HCT116 (cell line): ENCODE data around the gene PKP2. TPM values are rescaled to one million over a fixed set of nuclear protein-coding genes. Genes with fewer than 3 reads are reported as not detected.
A peak's percentile ranks its signal among the peaks of the same experiment; 100 is the strongest.
"Not testable (repeated sequence)": the region's sequence is repeated elsewhere in the genome, so short reads cannot be mapped to it uniquely, and the experiment has no call there.

ENCODE experiments used
- ATAC-seq: fragments of 200-7000 bp; cut with Tn5 transposase; 2 replicates; pipeline ENCODE4 v1.9.1; 2020; ENCODE audit warnings: mild to moderate bottlenecking, moderate library complexity
- BruUV-seq: library from RNA; stranded (reverse); fragments of 400-500 nt; replicated peaks from 2 replicates; lab custom pipeline; 2021; lab: Mats Ljungman, UMichigan
- CTCF ChIA-PET: fragments of 300-600 bp; sonication (Branson Sonifier 250); formaldehyde crosslinking; loops from one replicate; lab custom pipeline; 2021; ENCODE audit warnings: antibody characterized with exemption; lab: Charles Lee
- POLR2A ChIA-PET: fragments of 300-600, 350-600 bp; sonication (Branson Sonifier 250); formaldehyde crosslinking; loops from one replicate; lab custom pipeline; 2021; ENCODE audit warnings: antibody characterized with exemption; lab: Charles Lee
- RAD21 ChIA-PET, 2 experiments: fragments of 300-600 bp; sonication (Branson Sonifier 250); formaldehyde crosslinking; loops; one replicate each; lab custom pipeline; 2023; ENCODE audit warnings: low total read pairs in 2 of 2; ENCODE audit not compliant: uncharacterized antibody in 2 of 2, unreplicated experiment in 2 of 2, low non-redundant PET in 1 of 2; lab: Charles Lee
- DNase-seq: peaks from one replicate; pipeline ENCODE4 v3.0.0-alpha.2; 2010; ENCODE audit warnings: low read depth, low spot score
- H2AFZ ChIP-seq: fragments of 200-600 bp; shearing (Covaris generic), sonication (generic); 2 replicates; pipeline ENCODE4 v1.6.1; 2017; ENCODE audit warnings: low read depth, mixed run types, mixed read lengths, antibody characterized with exemption, low read length; ENCODE audit not compliant: poor library complexity, severe bottlenecking
- H3K27ac ChIP-seq: 2 replicates; pipeline ENCODE4 v1.5.1; 2012; ENCODE audit warnings: low read depth, low read length
- H3K27me3 ChIP-seq: fragments of 200-600 bp; sonication (generic); 2 replicates; pipeline ENCODE4 v1.6.1; 2016; ENCODE audit warnings: mixed run types, low read length, mixed read lengths; ENCODE audit not compliant: insufficient read depth
- H3K36me3 ChIP-seq, 2 experiments: fragments of 200-500 bp in 1 of 2; fragments of 200-600 bp in 1 of 2; sonication (Bioruptor generic) in 1 of 2; sonication (generic) in 1 of 2; 2 replicates each; pipeline versions ENCODE4 v1.5.1 to v1.6.1; 2014 to 2016; ENCODE audit warnings: low read length in 2 of 2, inconsistent platforms in 1 of 2, mixed read lengths in 1 of 2, mixed run types in 1 of 2; ENCODE audit not compliant: insufficient read depth in 2 of 2, control insufficient read depth in 1 of 2
- H3K4me1 ChIP-seq, 2 experiments: fragments of 200-600 bp in 1 of 2; sonication (generic) in 1 of 2; 2 replicates each; pipeline versions ENCODE4 v1.5.1 to v1.6.1; 2012 to 2017; ENCODE audit warnings: low read length in 2 of 2, inconsistent platforms in 1 of 2, mild to moderate bottlenecking in 1 of 2, mixed read lengths in 1 of 2, mixed run types in 1 of 2, moderate library complexity in 1 of 2; ENCODE audit not compliant: insufficient read depth in 2 of 2, control insufficient read depth in 1 of 2
- H3K4me2 ChIP-seq: fragments of 200-600 bp; sonication (generic); 2 replicates; pipeline ENCODE4 v1.6.1; 2017; ENCODE audit warnings: mixed run types, low read length, mixed read lengths
- H3K4me3 ChIP-seq, 2 experiments: fragments of 200-600 bp in 1 of 2; sonication (generic) in 1 of 2; replicated peaks in 1 of 2; 2 replicates each; pipeline ENCODE4 v1.5.1; 2011 to 2016; ENCODE audit warnings: low read length in 2 of 2, control low read depth in 1 of 2, low read depth in 1 of 2, mild to moderate bottlenecking in 1 of 2, mixed read lengths in 1 of 2, mixed run types in 1 of 2
- H3K79me2 ChIP-seq: fragments of 200-600 bp; sonication (generic); 2 replicates; pipeline ENCODE4 v1.6.1; 2017; ENCODE audit warnings: mild to moderate bottlenecking, mixed run types, low read length, moderate library complexity, mixed read lengths; ENCODE audit not compliant: insufficient read depth
- H3K9ac ChIP-seq: fragments of 200-600 bp; sonication (generic); 2 replicates; pipeline ENCODE4 v1.6.1; 2016; ENCODE audit warnings: low read length, mixed read lengths
- H3K9me2 ChIP-seq: fragments of 200-600 bp; sonication (generic), shearing (Covaris generic); 2 replicates; pipeline ENCODE4 v1.6.1; 2017; ENCODE audit warnings: mixed run types, mild to moderate bottlenecking, moderate library complexity; ENCODE audit not compliant: insufficient read depth
- H3K9me3 ChIP-seq, 2 experiments: fragments of 200-500 bp in 1 of 2; fragments of 200-600 bp in 1 of 2; sonication (Bioruptor generic) in 1 of 2; sonication (generic) in 1 of 2; 2 replicates each; pipeline ENCODE4 v1.6.1; 2014 to 2017; ENCODE audit warnings: low read length in 2 of 2, mixed read lengths in 2 of 2, inconsistent platforms in 1 of 2, low read depth in 1 of 2, mild to moderate bottlenecking in 1 of 2, mixed run types in 1 of 2, moderate library complexity in 1 of 2; ENCODE audit not compliant: control insufficient read depth in 1 of 2, insufficient read depth in 1 of 2
- H4K20me1 ChIP-seq: fragments of 200-600 bp; sonication (generic), shearing (Covaris generic); 2 replicates; pipeline ENCODE4 v1.6.1; 2017; ENCODE audit warnings: mixed run types, mild to moderate bottlenecking, moderate library complexity; ENCODE audit not compliant: insufficient read depth
- ATF3 ChIP-seq: IDR thresholded peaks from 2 replicates; pipeline ENCODE4 v1.6.1; 2012
- CBX3 ChIP-seq: IDR thresholded peaks from 2 replicates; pipeline ENCODE4 v1.6.1; 2012; ENCODE audit warnings: low read depth
- CEBPB ChIP-seq: IDR thresholded peaks from 2 replicates; pipeline ENCODE4 v1.6.1; 2012; ENCODE audit warnings: low read depth
- ELF1 ChIP-seq: IDR thresholded peaks from 2 replicates; pipeline ENCODE4 v1.6.1; 2012; ENCODE audit warnings: low read depth, borderline replicate concordance
- FOSL1 ChIP-seq: IDR thresholded peaks from 2 replicates; pipeline ENCODE4 v1.6.1; 2012; ENCODE audit warnings: low read depth
- JUND ChIP-seq: IDR thresholded peaks from 2 replicates; pipeline ENCODE4 v1.6.1; 2012
- POLR2AphosphoS5 ChIP-seq: IDR thresholded peaks from 2 replicates; pipeline ENCODE4 v1.6.1; 2011; ENCODE audit warnings: mild to moderate bottlenecking, low read depth, low read length, moderate library complexity
- RAD21 ChIP-seq: IDR thresholded peaks from 2 replicates; pipeline ENCODE4 v1.6.1; 2012; ENCODE audit warnings: low read depth, mild to moderate bottlenecking
- SIN3A ChIP-seq: IDR thresholded peaks from 2 replicates; pipeline ENCODE4 v1.6.1; 2012; ENCODE audit warnings: low read depth
- SP1 ChIP-seq: IDR thresholded peaks from 2 replicates; pipeline ENCODE4 v1.6.1; 2012; ENCODE audit warnings: low read depth
- SRF ChIP-seq: IDR thresholded peaks from 2 replicates; pipeline ENCODE4 v1.6.1; 2012; ENCODE audit warnings: low read depth
- intact Hi-C: fragments of 100-400 bp; cut with micrococcal nuclease; formaldehyde crosslinking; loops from 2 replicates; pipeline ENCODE4 v1.10.0; 2022
- total RNA-seq: library from RNA; stranded (reverse); gene quantifications from one replicate; pipeline ENCODE4 v1.2.1, GENCODE V29; 2021; ENCODE audit not compliant: unreplicated experiment
- TF ChIP-seq, protein P1 (sequence below): IDR thresholded peaks from 2 replicates; pipeline ENCODE4 v1.6.1; 2012; ENCODE audit warnings: low read depth
- TF ChIP-seq, protein P2 (sequence below), 3 experiments: fragments of 200-600 bp in 1 of 3; sonication (generic) in 1 of 3; IDR thresholded peaks in 2 of 3; conservative IDR thresholded peaks in 1 of 3; 2 replicates each; pipeline ENCODE4 v1.5.1; 2012 to 2017; ENCODE audit warnings: low read depth in 2 of 3, low read length in 2 of 3, antibody characterized with exemption in 1 of 3, borderline replicate concordance in 1 of 3, control low read depth in 1 of 3, mild to moderate bottlenecking in 1 of 3, mixed read lengths in 1 of 3, mixed run types in 1 of 3, moderate library complexity in 1 of 3; ENCODE audit not compliant: insufficient read depth in 1 of 3

The PKP2 gene
- total RNA-seq, 1 experiment from 2014 or later: 21.5 TPM

- TF ChIP-seq ELF1 (no peak), RAD21 (no peak), POLR2AphosphoS5 (no peak)
- TF ChIP-seq, all 23 proteins: peak for 0
Measured at GRCh38 chr12:32893043-32893442, 3.5 kb downstream of the PKP2 start (continued).

GRCh38 chr12:32892369-32892768 lies 4.2 kb downstream of the PKP2 start:
- Histone ChIP-seq H3K4me1 (peaks cover 41 to 68% of the 10 kb centered on the region in 2 experiments), H2AFZ (peak overlapping the region; percentile 30), H3K4me2 (peak overlapping the region; percentile 83), H3K4me3 (peak overlapping the region; percentile 19 to 52), H3K9ac (peak overlapping the region; percentile 47), H3K79me2 (peaks cover 38% of the 10 kb centered on the region), H3K27ac (peak overlapping the region; percentile 72)
- DNase-seq (peak; percentile 56), ATAC-seq (peak; percentile 37)
- H3K9me2 ChIP-seq, BruUV-seq, H4K20me1 ChIP-seq, H3K36me3 ChIP-seq, POLR2A ChIA-PET, H3K27me3 ChIP-seq, intact Hi-C loops, H3K9me3 ChIP-seq: not testable (repeated sequence)
- TF ChIP-seq FOSL1 (peak; percentile 53), CBX3 (peak; percentile 48; the same call in 1 of the 2 replicates), JUND (peak; percentile 62), SP1 (0 out of 2 replicates have a peak, but pooled peaks have one; percentile 20), SIN3A (0 out of 2 replicates have a peak, but pooled peaks have one; percentile 13)
- ChIA-PET RAD21 (interaction anchor here in 1 of 2 experiments (0.7 kb wide), 1 partner anchor 137 kb away, joined by 3 read pairs; the partner anchor contains the start of gene YARS2), CTCF (interaction anchor here (1.2 kb wide), 1 partner anchor 137 kb away, joined by 3 read pairs; the partner anchor contains the start of gene YARS2)

- Histone ChIP-seq H3K27me3 (no peaks in the 10 kb centered on the region), H3K4me1 (peaks cover 38 to 64% of the 10 kb centered on the region in 2 experiments), H2AFZ (peak overlapping the region; percentile 30), H3K79me2 (peaks cover 38% of the 10 kb centered on the region), H3K9me3 (no peaks in the 10 kb centered on the region), H3K4me3 (peak overlapping the region; percentile 19 to 52), H3K4me2 (peak overlapping the region; percentile 83), H3K27ac (peak overlapping the region; percentile 72), H4K20me1 (no peaks in the 10 kb centered on the region), H3K9me2 (no peaks in the 10 kb centered on the region), H3K36me3 (no peaks in the 10 kb centered on the region), H3K9ac (peak overlapping the region; percentile 47)
- no TSS peak for BruUV-seq
- DNase-seq: no peak
- ChIA-PET CTCF (no interaction called here), POLR2A (no interaction called here), RAD21 (no interaction called here)
- ATAC-seq: peak; percentile 43
- intact Hi-C loops: no loop called here
- no peak for TF ChIP-seq POLR2AphosphoS5
- peak; percentile 38; the same call in 1 of the 2 replicates for TF ChIP-seq SP1
- TF ChIP-seq CEBPB: peak; percentile 44; the same call in 1 of the 2 replicates
- TF ChIP-seq, protein P1, sequence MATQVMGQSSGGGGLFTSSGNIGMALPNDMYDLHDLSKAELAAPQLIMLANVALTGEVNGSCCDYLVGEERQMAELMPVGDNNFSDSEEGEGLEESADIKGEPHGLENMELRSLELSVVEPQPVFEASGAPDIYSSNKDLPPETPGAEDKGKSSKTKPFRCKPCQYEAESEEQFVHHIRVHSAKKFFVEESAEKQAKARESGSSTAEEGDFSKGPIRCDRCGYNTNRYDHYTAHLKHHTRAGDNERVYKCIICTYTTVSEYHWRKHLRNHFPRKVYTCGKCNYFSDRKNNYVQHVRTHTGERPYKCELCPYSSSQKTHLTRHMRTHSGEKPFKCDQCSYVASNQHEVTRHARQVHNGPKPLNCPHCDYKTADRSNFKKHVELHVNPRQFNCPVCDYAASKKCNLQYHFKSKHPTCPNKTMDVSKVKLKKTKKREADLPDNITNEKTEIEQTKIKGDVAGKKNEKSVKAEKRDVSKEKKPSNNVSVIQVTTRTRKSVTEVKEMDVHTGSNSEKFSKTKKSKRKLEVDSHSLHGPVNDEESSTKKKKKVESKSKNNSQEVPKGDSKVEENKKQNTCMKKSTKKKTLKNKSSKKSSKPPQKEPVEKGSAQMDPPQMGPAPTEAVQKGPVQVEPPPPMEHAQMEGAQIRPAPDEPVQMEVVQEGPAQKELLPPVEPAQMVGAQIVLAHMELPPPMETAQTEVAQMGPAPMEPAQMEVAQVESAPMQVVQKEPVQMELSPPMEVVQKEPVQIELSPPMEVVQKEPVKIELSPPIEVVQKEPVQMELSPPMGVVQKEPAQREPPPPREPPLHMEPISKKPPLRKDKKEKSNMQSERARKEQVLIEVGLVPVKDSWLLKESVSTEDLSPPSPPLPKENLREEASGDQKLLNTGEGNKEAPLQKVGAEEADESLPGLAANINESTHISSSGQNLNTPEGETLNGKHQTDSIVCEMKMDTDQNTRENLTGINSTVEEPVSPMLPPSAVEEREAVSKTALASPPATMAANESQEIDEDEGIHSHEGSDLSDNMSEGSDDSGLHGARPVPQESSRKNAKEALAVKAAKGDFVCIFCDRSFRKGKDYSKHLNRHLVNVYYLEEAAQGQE: no peak
- TF ChIP-seq ATF3: no peak
- TF ChIP-seq SRF: no peak
- TF ChIP-seq, protein P2, sequence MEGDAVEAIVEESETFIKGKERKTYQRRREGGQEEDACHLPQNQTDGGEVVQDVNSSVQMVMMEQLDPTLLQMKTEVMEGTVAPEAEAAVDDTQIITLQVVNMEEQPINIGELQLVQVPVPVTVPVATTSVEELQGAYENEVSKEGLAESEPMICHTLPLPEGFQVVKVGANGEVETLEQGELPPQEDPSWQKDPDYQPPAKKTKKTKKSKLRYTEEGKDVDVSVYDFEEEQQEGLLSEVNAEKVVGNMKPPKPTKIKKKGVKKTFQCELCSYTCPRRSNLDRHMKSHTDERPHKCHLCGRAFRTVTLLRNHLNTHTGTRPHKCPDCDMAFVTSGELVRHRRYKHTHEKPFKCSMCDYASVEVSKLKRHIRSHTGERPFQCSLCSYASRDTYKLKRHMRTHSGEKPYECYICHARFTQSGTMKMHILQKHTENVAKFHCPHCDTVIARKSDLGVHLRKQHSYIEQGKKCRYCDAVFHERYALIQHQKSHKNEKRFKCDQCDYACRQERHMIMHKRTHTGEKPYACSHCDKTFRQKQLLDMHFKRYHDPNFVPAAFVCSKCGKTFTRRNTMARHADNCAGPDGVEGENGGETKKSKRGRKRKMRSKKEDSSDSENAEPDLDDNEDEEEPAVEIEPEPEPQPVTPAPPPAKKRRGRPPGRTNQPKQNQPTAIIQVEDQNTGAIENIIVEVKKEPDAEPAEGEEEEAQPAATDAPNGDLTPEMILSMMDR (IDR thresholded peaks at IDR 0.05 in 2 of 3, conservative IDR thresholded peaks at IDR 0.05 in 1 of 3; ENCODE audit: borderline replicate concordance in 1 of 3, insufficient read depth in 1 of 3, low read depth in 2 of 3, low read length in 2 of 3): no peak
- TF ChIP-seq ELF1: no peak
Measured at GRCh38 chr12:32891956-32892355, 4.6 kb downstream of the PKP2 start.
